ENCODE results near the gene AUTS2. TPM values are rescaled to one million over a fixed set of nuclear protein-coding genes. Genes with fewer than 3 reads are reported as not detected.

Gene AUTS2
- total and polyA plus RNA-seq, 10 of the 15 experiments (the other 5 are each of a cell fraction or from before 2014, with no cell fraction given), result 6.4 to 55.6 (median 21.6) TPM

- peak; percentile 59 for FAIRE-seq
- no peaks in the 10 kb centered on the region for H3K27me3 ChIP-seq (replicated peaks in 1 of 2; ENCODE audit: control insufficient read depth in 2 of 2, insufficient read depth in 2 of 2, low read length in 1 of 2)
- peaks cover under 1% of the 10 kb centered on the region; the same call in 1 of the 2 replicates for H3K79me2 ChIP-seq (ENCODE audit: control insufficient read depth, insufficient read depth, low read length)
- no peak overlapping the region for H3K4me3 ChIP-seq
- intact Hi-C loops (cut with micrococcal nuclease; ENCODE audit: unreplicated experiment), result no loop called here
- H3K36me3 ChIP-seq (ENCODE audit: control insufficient read depth in 2 of 2, insufficient read depth in 2 of 2, low read length in 1 of 2), result no peaks in the 10 kb centered on the region
- H3K4me1 ChIP-seq (ENCODE audit: control insufficient read depth, insufficient read depth, low read length), result no peaks in the 10 kb centered on the region
- H3K4me2 ChIP-seq (ENCODE audit: control insufficient read depth, insufficient read depth), result no peak overlapping the region
- ChIA-PET POLR2A (no interaction called here), RAD21 (ENCODE audit: unreplicated experiment) (no interaction called here), SMC1A (ENCODE audit: uncharacterized antibody, unreplicated experiment) (interaction anchor here (1.7 to 4.3 kb wide), 4 partner anchors 11 to 24 kb away, joined by 5 to 19 read pairs (median 6); no protein-coding TSS in a partner anchor), CTCF (no interaction called here)
- no peak overlapping the region for H2AFZ ChIP-seq (ENCODE audit: control insufficient read depth, low read depth, low read length)
- H3K9ac ChIP-seq (ENCODE audit: control insufficient read depth, insufficient read depth, low read length), result no peak overlapping the region
- TF ChIP-seq, protein P1, sequence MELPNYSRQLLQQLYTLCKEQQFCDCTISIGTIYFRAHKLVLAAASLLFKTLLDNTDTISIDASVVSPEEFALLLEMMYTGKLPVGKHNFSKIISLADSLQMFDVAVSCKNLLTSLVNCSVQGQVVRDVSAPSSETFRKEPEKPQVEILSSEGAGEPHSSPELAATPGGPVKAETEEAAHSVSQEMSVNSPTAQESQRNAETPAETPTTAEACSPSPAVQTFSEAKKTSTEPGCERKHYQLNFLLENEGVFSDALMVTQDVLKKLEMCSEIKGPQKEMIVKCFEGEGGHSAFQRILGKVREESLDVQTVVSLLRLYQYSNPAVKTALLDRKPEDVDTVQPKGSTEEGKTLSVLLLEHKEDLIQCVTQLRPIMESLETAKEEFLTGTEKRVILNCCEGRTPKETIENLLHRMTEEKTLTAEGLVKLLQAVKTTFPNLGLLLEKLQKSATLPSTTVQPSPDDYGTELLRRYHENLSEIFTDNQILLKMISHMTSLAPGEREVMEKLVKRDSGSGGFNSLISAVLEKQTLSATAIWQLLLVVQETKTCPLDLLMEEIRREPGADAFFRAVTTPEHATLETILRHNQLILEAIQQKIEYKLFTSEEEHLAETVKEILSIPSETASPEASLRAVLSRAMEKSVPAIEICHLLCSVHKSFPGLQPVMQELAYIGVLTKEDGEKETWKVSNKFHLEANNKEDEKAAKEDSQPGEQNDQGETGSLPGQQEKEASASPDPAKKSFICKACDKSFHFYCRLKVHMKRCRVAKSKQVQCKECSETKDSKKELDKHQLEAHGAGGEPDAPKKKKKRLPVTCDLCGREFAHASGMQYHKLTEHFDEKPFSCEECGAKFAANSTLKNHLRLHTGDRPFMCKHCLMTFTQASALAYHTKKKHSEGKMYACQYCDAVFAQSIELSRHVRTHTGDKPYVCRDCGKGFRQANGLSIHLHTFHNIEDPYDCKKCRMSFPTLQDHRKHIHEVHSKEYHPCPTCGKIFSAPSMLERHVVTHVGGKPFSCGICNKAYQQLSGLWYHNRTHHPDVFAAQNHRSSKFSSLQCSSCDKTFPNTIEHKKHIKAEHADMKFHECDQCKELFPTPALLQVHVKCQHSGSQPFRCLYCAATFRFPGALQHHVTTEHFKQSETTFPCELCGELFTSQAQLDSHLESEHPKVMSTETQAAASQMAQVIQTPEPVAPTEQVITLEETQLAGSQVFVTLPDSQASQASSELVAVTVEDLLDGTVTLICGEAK (IDR thresholded peaks at IDR 0.05; ENCODE audit: borderline replicate concordance), result no peak
- TF ChIP-seq LARP7 (IDR thresholded peaks at IDR 0.05) (no peak), REST (IDR thresholded peaks at IDR 0.05; ENCODE audit: low read depth, low read length) (no peak), EED (IDR thresholded peaks at IDR 0.05; ENCODE audit: low read depth) (0 out of 2 replicates have a peak, but pooled peaks have one; percentile 18)
- TF ChIP-seq, protein P2, sequence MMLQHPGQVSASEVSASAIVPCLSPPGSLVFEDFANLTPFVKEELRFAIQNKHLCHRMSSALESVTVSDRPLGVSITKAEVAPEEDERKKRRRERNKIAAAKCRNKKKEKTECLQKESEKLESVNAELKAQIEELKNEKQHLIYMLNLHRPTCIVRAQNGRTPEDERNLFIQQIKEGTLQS (IDR thresholded peaks at IDR 0.05; ENCODE audit: borderline replicate concordance, extremely low read depth, low read depth, low read length), result no peak
- no TSS peak for BruUV-seq (replicated peaks)
- no peak for DNase-seq (ENCODE audit: low read depth, low spot score)
- WGBS (ENCODE audit: insufficient coverage, insufficient replicate concordance, low lambda C conversion rate, missing lambda C conversion rate), result 15% methylated on average over 5 of the region's 5 CpGs
- no peak overlapping the region for H3K27ac ChIP-seq (ENCODE audit: control insufficient read depth, insufficient read depth)
- ATAC-seq, result peak; percentile 72
- H3K9me3 ChIP-seq (replicated peaks; ENCODE audit: control insufficient read depth, insufficient read depth, low read length), result no peaks in the 10 kb centered on the region
- H4K20me1 ChIP-seq (ENCODE audit: control insufficient read depth, insufficient read depth), result no peaks in the 10 kb centered on the region
- in situ Hi-C loops (cut with MboI), result no loop called here
Observed at GRCh38 chr7:69630292-69630691, 32.0 kb downstream of the AUTS2 start.

All from GM12878 (cell line).